Jurkat, Clone E6-1 (cell line): ENCODE results near the gene CCL4L2.
"Not testable (repeated sequence)": the region's sequence is repeated elsewhere in the genome, so short reads cannot be mapped to it uniquely, and the experiment has no call there.

Source experiments
- DNase-seq: peaks from one replicate; pipeline ENCODE4 v3.0.0-alpha.2; 2011; ENCODE audit warnings: low read depth, low spot score
- H3K4me3 ChIP-seq: 2 replicates; pipeline ENCODE4 v1.5.1; 2011; ENCODE audit warnings: mild to moderate bottlenecking, low read length, control low read depth, moderate library complexity

The CCL4L2 gene

DNA sequence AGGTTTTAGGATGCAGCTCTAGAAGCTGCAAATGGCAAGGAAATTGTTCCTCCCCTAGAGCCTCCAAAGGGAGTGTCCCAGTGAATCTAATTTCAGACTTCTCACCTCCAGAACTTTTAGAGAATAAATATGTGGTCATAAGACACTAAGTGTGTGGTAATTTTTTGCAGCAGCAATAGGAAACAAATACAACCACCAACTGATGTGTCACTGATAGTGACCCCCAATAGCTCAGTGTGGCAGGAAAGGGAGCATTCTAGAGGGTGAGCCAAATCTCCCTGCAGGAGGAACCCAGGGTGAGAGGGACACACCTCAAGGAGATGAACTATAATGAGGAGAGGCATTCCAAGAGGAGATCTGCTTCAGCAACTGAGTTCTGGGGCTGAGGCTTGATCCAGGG, 4.1 kb downstream of the CCL4L2 start:
- H3K4me3 ChIP-seq, result no peak overlapping the region
- DNase-seq, result no peak

DNA sequence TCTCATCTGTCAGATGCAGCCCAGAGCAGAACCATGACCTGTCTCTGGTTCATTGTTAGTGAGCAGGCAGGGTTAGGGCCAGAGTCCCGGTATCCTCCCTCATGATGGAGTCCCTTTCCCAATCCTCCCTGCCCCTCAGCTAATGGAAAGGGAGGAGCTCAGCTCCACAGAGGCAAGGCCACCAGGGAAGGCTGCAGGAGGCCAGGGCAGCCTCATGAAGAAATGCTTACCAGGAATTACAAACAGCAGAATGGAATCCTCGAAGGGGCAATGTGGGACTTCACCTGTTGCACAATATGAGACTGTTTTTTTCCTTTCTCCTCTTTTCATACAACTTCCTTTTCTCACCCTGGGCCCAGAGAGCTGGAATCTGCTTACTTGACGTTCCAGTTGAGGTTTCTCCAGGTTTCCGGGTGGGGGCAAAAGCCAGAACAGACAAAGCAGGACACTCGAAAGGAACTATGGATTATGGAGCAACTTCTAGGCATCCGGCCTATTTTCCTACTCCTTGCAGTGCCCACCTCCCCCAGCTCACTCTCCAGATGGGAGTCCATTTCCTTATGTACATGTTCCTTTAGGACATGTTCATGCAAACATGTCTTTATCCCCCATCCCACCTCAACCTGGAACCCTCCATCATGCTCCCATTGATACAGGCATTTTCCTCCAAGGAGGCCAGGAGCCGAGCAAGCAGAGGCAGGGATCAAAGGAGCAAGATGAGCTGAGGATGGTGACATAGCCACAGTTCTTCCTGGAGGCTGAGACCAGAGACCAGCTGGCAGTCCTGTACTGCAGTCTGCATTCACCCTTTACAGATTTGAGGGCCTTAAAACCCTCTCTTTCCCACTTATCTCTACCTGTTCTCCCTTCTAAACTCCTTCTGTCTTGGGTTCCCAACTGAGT, 4.8 kb downstream of the CCL4L2 start:
- not testable (repeated sequence) for H3K4me3 ChIP-seq, DNase-seq

DNA sequence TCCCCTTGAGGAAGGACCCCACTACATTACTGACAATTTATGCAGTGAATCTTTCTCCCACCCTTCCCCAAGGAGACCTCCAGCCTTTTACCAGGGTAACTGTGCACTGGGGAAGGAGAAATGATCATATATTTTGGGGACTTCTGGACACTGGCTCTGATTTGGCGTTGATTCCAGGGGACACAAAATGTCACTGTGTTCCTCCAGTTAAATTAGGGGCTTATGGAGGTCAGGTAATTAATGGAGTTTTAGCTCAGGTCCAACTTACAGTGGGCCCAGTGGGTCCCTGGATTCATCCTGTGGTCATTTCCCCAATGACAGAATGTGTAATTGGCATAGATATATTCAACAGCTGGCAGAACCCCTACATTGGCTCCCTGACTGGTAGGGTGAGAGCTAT, 8.7 kb downstream of the CCL4L2 start:
- DNase-seq, H3K4me3 ChIP-seq: not testable (repeated sequence)

DNA sequence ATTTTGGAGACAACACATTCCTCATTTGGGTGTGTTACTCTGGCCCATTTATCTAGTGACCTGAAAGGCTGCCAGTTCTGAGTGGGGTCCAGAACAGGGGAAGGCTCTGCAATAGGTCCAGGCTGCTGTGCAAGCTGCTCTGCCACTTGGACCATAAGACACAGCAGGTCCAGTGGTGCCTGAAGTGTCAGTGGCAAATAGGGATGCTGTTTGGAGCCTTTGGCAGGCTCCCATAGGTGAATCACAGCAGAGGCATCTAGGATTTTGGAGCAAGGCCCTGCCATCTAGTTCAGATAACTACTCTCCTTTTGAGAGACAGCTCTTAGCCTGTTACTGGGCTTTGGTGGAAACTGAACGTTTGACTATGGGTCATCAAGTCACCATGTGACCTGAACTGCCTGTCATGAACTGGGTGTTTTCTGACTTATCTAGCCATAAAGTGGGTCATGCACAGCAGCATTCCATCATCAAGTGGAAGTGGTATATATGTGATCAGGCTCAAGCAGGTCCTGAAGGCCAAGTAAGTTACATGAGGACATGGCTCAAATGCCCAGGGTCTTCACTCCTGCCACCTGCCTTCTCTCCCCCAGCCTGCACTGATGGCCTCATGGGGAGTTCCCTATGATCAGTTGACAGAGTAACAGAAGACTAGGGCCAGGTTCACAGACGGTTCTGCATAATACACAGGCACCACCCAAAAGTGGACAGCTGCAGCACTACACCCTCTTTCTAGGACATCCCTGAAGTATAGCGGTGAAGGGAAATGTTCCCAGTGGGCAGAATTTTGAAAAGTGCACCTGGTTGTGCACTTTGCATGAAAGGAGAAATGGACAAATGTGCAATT, 10.1 kb downstream of the CCL4L2 start:
- not testable (repeated sequence) for DNase-seq, H3K4me3 ChIP-seq

DNA sequence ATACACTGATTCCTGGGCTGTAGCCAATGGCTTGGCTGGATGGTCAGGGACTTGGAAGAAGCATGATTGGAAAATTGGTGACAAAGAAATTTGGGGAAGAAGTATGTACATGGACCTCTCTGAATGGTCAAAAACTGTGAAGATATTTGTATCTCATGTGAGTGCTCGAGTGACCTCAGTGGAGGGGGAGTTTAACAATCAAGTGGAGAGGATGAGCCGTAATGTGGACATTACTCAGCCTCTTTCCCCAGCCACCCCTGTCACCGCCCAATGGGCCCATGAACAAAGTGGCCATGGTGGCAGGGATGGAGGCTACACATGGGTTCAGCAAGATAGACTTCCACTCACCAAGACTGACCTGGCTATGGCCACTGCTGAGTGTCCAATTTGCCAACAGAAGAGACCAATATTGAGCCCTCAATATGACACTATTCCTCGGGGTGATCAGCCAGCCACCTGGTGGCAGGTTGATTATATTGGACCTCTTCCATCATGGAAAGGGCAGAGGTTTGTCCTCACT, 10.8 kb downstream of the CCL4L2 start:
- not testable (repeated sequence) for DNase-seq

DNA sequence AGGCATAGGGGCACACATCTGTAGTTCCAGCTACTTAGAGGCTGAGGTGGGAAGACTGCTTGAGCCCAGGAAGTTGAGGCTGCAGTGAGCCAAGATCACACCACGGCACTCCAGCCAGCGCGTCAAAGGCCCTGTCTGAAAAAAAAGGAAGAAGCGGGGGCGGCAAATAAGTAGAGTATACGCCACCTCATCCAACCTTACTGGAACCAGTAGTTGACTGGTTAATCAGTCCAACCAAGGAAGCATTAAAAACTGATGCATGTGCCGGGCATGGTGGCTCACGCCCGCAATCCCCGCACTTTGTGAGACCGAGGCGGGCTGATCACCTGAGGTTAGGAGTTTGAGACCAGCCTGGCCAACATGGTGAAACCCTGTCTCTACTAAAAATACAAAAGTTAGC, 12.1 kb downstream of the CCL4L2 start:
- not testable (repeated sequence) for H3K4me3 ChIP-seq, DNase-seq

More for the DNA sequence above, 10.8 kb downstream of the CCL4L2 start:
- not testable (repeated sequence) for H3K4me3 ChIP-seq

DNA sequence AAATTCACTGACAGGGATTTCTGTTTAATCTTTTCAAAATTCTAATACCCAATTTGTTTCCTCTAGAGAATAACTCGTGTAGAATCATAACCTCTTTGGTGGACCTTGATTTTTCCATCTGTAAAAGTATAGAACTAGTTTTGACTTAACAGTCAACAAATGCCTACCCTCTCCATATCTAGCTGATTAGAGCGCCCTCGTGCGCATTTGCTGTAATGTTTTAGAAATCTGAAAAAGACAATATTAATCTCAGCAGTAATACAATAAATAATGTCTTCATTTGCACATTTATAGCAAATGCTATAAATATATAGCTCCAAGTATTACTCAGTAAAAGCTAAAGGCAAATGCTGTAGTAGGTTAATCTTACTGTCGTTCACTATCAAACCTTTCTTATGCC, 18.8 kb downstream of the CCL4L2 start:
- not testable (repeated sequence) for H3K4me3 ChIP-seq, DNase-seq

DNA sequence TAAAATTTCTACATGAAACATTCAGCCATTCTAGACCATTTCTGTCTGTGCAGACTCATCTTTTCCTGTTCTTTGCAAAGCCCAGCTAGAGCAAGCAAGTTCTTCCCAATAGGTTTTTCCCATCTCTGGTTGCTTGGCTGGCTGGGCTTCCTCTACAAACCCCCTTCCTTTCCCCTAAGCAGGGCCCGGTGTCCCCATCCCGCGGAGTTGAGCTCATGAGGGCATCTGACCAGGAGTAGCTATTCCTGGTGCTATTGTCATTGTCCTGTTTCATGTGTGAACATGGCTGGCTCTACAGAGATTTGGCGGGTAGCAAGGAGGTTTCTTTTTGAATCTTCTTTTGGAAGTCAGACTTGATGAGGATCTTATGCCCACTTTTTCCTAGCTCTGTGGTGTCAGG, 31.2 kb downstream of the CCL4L2 start:
- H3K4me3 ChIP-seq, DNase-seq: not testable (repeated sequence)
